ENCODE results near the gene SAFB2.

- TF ChIP-seq POLR2AphosphoS5 (IDR thresholded peaks at IDR 0.05; ENCODE audit: low read depth, low read length) = no peak
- no peak for TF ChIP-seq SIN3A (IDR thresholded peaks at IDR 0.05; ENCODE audit: borderline replicate concordance, insufficient read depth, low read length)
Measured at GRCh38 chr19:5540208-5540607, 82.4 kb downstream of the SAFB2 start.

Measured in PFSK-1 (cell line).